Activated naive CD4-positive, alpha-beta T cell treated with anti-CD3 and anti-CD28 coated beads for 36 hours (primary cell): Measurements from ENCODE around the gene OSBPL6. TPM values are rescaled to one million over a fixed set of nuclear protein-coding genes. Genes with fewer than 3 reads are reported as not detected.

ENCODE experiments used
- CTCF ChIA-PET: fragments of 350-600 bp; sonication (Branson Sonifier 250); formaldehyde crosslinking; loops from one replicate; lab custom pipeline; 2021; ENCODE audit warnings: antibody characterized with exemption; lab: Charles Lee
- DNase-seq: peaks from one replicate; pipeline ENCODE4 v3.0.0-alpha.2; 2020
- H3K27ac Mint-ChIP-seq: one replicate; pipeline ENCODE4 v1.8.0; 2021; ENCODE audit warnings: mild to moderate bottlenecking, mixed read lengths
- H3K27me3 Mint-ChIP-seq: one replicate; pipeline ENCODE4 v1.8.0; 2021; ENCODE audit warnings: low read depth, mixed read lengths
- H3K36me3 Mint-ChIP-seq: one replicate; pipeline ENCODE4 v1.8.0; 2021; ENCODE audit warnings: low read depth, mixed read lengths
- H3K4me1 Mint-ChIP-seq: one replicate; pipeline ENCODE4 v1.8.0; 2021; ENCODE audit warnings: low read depth, mixed read lengths
- H3K4me3 Mint-ChIP-seq: one replicate; pipeline ENCODE4 v1.8.0; 2021; ENCODE audit warnings: mild to moderate bottlenecking, moderate library complexity, mixed read lengths
- H3K9me3 Mint-ChIP-seq: one replicate; pipeline ENCODE4 v1.8.0; 2021; ENCODE audit warnings: mixed read lengths
- intact Hi-C: fragments of 100-400 bp; cut with micrococcal nuclease; formaldehyde crosslinking; loops from one replicate; pipeline ENCODE4 v1.15.1; 2023
- total RNA-seq, 2 experiments: library from RNA; stranded (reverse); gene quantifications; one replicate each; pipeline ENCODE4 v1.2.3, GENCODE V29; 2021

The OSBPL6 gene
- total RNA-seq, 2 experiments from 2014 or later, result 1.9 to 2.3 TPM

DNA sequence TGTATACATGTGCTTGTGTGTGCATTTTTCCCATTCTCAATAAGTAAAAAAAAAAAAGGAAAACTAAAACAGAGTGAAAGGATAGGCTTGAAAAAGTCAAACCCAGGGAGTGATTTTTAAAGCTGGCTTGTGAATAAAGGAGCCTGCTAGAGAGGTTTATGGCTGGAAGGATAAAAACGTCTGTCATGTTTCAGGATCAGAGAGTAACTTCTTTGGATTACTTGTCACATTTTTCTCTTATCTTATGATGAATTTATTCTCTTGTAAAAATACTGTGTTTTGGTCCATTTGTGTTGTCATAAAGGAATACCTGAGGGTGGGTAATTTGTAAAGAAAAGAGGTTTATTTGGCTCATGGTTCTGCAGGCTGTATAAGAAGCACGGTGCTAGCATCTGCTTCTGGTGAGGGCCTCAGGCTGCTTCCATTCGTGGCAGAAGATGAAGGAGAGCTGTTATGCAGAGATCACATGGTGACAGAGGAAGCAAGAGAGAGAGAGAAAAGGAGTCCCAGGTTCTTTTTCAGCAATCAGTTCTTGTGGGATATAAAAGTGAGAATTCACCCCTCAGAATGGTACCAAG is 89.1 kb downstream of the OSBPL6 start:
- Mint-ChIP-seq H3K27me3 (peaks cover 15% of the 10 kb centered on the region), H3K4me1 (no peaks in the 10 kb centered on the region), H3K4me3 (no peak overlapping the region), H3K27ac (no peak overlapping the region), H3K9me3 (no peaks in the 10 kb centered on the region), H3K36me3 (no peaks in the 10 kb centered on the region)
- no peak for DNase-seq
- intact Hi-C loops, result loop anchor here (5.0 kb wide), 1 partner anchor 301 kb away; no protein-coding TSS in a partner anchor
- CTCF ChIA-PET, result no interaction called here

DNA sequence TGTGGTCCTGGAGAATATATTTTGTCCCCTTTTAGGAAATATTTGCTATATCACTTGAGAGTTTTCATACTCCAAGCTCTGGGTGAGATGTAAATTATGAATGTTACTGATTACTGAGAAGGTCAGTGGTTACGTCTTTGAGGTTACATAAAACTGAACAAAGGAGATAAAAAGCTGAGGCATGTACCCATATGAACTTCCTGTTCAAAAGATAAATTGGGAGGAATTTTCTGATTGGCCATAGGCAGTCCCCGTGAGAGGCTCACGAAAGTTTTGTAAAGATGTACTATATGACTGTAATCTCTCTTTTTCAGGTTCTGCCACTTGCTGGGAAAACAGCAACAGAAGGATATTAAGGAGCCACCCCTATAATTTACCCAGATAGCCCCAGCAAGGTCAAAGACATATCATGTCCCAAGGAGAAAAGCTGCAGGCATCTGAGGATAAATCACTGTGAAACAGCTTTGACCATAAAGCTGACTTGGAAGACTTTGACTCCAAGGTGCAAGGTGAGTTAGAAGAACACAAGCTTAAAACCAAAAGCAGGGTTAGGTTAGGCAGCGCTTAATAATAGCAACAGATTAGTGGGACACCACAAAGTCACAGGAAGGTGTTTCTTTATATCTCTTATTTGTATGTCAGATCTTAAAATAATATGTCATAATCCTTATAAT is 90.4 kb downstream of the OSBPL6 start:
- Mint-ChIP-seq H3K27ac (no peak overlapping the region), H3K27me3 (peaks cover 11% of the 10 kb centered on the region), H3K4me3 (no peak overlapping the region), H3K4me1 (no peaks in the 10 kb centered on the region), H3K36me3 (no peaks in the 10 kb centered on the region), H3K9me3 (no peaks in the 10 kb centered on the region)
- no peak for DNase-seq
- intact Hi-C loops, result loop anchor here (5.0 kb wide), 1 partner anchor 302 kb away; no protein-coding TSS in a partner anchor
- CTCF ChIA-PET, result interaction anchor here (0.7 to 1.4 kb wide), 3 partner anchors 11 to 307 kb away, joined by 3 to 5 read pairs (median 3); partner anchors contain the start of gene RBM45

DNA sequence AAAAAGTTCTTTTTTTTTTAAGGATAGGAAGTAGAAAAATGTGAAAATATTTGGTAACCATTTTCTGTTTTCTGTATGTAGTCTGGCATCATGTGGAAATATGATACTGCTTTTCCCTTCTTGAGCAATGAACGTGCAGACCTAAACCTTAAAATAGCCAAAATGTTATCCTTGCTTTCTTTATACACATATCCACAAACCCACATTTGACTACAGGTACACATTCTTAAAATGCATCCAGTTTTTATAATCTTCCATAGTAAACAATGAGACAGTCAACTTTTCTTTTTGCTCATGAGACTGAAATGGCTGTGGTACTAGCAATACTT is 90.9 kb downstream of the OSBPL6 start:
- intact Hi-C loops, result no loop called here
- Mint-ChIP-seq H3K4me1 (no peaks in the 10 kb centered on the region), H3K9me3 (no peaks in the 10 kb centered on the region), H3K36me3 (no peaks in the 10 kb centered on the region), H3K4me3 (no peak overlapping the region), H3K27ac (no peak overlapping the region), H3K27me3 (peaks cover 15% of the 10 kb centered on the region)
- CTCF ChIA-PET, result interaction anchor here (0.7 to 1.4 kb wide), 3 partner anchors 11 to 173 kb away, joined by 3 to 5 read pairs (median 3); partner anchors contain the start of gene RBM45
- no peak for DNase-seq

DNA sequence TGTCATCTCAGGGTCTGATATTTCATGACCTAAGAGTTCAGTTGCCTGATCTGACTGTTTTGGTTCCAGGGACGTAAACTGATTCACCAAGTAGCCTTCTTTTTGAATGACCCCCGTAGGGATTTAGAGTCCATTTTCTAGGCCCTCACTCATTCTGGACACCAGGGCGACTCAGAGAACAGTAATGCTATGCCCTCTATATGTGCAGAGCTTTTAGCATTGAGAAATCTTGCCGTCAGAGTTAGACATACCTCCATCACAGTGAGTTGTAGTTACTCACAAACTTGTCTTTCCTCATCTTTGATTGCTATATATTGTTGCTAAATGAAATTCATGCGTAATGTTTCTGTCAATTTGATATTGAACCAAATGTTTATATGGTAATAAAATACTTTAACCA is 92.3 kb downstream of the OSBPL6 start:
- no peak overlapping the region for H3K4me3 Mint-ChIP-seq
- DNase-seq, result no peak
- intact Hi-C loops, result no loop called here
- H3K4me1 Mint-ChIP-seq, result no peaks in the 10 kb centered on the region
- no peaks in the 10 kb centered on the region for H3K9me3 Mint-ChIP-seq
- H3K36me3 Mint-ChIP-seq, result no peaks in the 10 kb centered on the region
- peaks cover 18% of the 10 kb centered on the region for H3K27me3 Mint-ChIP-seq
- no peak overlapping the region for H3K27ac Mint-ChIP-seq
- CTCF ChIA-PET, result no interaction called here

DNA sequence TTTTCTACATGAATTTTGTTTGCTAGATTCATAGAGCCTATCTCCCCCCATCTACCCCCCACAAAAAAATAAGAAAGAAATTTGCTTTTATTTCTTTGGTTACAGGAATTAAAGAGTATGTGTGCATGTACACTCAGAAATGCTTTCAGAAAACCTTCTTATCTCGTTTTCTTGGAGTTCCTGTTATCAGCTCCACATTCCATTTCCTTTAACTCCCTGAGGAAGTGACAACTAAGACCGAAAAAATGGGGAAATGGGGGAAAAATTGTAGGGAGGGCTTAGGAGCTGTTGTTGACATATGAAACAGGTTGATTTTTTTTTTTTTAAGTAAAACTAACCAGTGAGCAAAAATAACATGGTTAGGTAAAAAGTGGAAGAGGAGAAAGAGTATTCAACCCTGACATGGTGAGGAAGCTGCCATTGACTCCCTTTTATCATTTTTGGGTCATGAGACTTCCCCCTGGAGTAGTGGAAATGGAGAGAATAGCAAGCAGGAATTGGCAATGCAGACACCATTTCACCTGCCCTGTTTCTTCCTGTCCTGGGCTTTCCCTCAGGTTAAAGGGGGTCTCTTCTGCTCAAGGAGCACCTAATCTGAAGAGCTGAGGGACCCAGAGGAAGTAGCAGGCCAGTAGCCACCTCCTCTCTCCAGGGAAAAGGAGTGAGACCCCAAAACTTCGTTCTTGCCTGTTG is 93.5 kb downstream of the OSBPL6 start:
- Mint-ChIP-seq H3K4me1 (no peaks in the 10 kb centered on the region), H3K4me3 (no peak overlapping the region), H3K9me3 (no peaks in the 10 kb centered on the region), H3K36me3 (no peaks in the 10 kb centered on the region), H3K27ac (no peak overlapping the region), H3K27me3 (peaks cover 21% of the 10 kb centered on the region)
- DNase-seq, result no peak
- CTCF ChIA-PET, result interaction anchor here (0.6 to 0.7 kb wide), 3 partner anchors 17 to 433 kb away, joined by 3 to 5 read pairs (median 4); no protein-coding TSS in a partner anchor
- intact Hi-C loops, result no loop called here

DNA sequence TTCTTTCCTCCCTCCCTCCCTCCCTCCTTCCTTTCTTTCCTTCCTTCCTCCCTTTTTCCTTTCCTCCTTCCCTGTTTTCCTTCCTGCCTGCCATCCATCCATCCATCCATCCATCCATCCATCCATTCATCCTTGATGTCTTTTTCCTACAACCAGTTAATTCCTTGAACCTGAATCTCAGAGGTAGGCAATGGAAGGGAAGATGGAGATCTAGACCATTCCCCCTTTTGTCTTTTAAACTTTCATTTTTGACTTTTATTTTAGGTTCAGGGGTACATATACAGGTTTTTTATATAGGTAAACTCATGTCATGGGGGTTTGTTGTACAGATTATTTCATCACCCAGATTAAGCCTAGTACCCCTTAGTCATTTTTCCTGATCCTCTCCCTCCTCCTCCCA is 97.4 kb downstream of the OSBPL6 start:
- H3K4me1 Mint-ChIP-seq, result no peaks in the 10 kb centered on the region
- no peak for DNase-seq
- H3K4me3 Mint-ChIP-seq, result no peak overlapping the region
- no peaks in the 10 kb centered on the region for H3K36me3 Mint-ChIP-seq
- peaks cover 21% of the 10 kb centered on the region for H3K27me3 Mint-ChIP-seq
- H3K9me3 Mint-ChIP-seq, result no peaks in the 10 kb centered on the region
- no peak overlapping the region for H3K27ac Mint-ChIP-seq
- intact Hi-C loops, result no loop called here
- CTCF ChIA-PET, result no interaction called here

DNA sequence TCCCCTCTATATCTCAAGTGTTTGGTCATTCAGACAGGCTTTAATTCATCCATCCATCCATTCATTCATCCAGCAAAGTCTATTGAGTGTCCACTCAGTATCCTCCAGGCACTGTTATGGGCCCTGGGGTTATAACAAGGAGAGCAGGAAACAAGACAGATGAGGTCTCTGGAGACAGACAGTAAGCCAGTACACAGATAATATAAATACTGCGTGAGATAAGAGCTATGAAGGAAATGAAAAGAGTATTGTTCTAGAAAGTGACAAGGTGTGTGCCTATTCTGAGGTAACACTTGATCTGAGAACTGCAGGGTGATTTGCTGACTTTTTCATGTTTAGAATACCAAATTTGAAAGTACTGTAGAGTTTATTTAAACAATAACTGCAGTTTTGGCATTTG is 98.3 kb downstream of the OSBPL6 start:
- no peaks in the 10 kb centered on the region for H3K4me1 Mint-ChIP-seq
- CTCF ChIA-PET, result no interaction called here
- no peak overlapping the region for H3K27ac Mint-ChIP-seq
- intact Hi-C loops, result no loop called here
- H3K27me3 Mint-ChIP-seq, result peaks cover 21% of the 10 kb centered on the region
- H3K4me3 Mint-ChIP-seq, result no peak overlapping the region
- H3K9me3 Mint-ChIP-seq, result no peaks in the 10 kb centered on the region
- H3K36me3 Mint-ChIP-seq, result no peaks in the 10 kb centered on the region
- DNase-seq, result no peak

DNA sequence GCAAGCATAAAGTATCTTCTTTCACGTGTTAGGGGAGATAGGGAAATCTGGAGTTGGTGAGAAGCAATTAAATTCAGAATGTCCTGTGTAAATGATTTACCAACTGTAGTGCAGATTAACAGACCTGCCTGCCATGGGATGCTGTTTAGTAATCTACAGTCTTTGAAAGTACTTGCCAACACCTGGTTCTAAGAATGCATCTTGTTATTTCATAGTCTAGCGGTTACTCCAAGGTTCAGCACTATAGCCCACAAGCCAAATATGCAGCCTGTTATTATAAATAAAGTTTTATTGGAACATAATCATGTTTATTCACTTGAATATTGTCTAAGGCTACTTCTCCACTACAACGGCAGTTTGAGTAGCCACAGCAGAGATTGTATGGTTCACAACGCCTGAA is 100.8 kb downstream of the OSBPL6 start:
- intact Hi-C loops, result no loop called here
- no peaks in the 10 kb centered on the region for H3K36me3 Mint-ChIP-seq
- no peaks in the 10 kb centered on the region for H3K9me3 Mint-ChIP-seq
- DNase-seq, result no peak
- H3K4me1 Mint-ChIP-seq, result no peaks in the 10 kb centered on the region
- CTCF ChIA-PET, result interaction anchor here (0.5 kb wide), 1 partner anchor 183 kb away, joined by 3 read pairs; no protein-coding TSS in a partner anchor
- no peak overlapping the region for H3K27ac Mint-ChIP-seq
- H3K27me3 Mint-ChIP-seq, result peaks cover 19% of the 10 kb centered on the region
- no peak overlapping the region for H3K4me3 Mint-ChIP-seq

DNA sequence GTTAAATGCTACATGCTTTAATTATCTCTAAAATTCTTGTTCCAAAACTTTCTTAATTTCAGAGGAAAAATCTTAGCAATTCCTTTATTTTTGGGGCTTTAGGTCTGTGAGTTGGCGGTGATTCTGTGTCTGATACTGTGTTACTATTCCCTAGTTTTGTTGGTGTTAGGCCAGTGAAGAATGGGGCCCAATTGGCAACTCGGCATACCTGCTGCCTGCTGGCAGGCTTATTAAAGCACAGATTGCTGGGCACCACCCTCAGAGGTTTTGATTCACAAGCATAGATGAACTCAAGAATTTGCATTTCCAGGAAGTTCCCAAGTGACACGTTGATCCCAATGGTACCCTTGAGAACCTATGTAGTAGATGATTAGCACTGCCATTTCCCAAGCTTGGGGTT is 101.6 kb downstream of the OSBPL6 start:
- Mint-ChIP-seq H3K27me3 (peaks cover 17% of the 10 kb centered on the region), H3K27ac (no peak overlapping the region), H3K4me1 (no peaks in the 10 kb centered on the region), H3K36me3 (no peaks in the 10 kb centered on the region), H3K4me3 (no peak overlapping the region), H3K9me3 (no peaks in the 10 kb centered on the region)
- no peak for DNase-seq
- CTCF ChIA-PET, result no interaction called here
- intact Hi-C loops, result no loop called here

DNA sequence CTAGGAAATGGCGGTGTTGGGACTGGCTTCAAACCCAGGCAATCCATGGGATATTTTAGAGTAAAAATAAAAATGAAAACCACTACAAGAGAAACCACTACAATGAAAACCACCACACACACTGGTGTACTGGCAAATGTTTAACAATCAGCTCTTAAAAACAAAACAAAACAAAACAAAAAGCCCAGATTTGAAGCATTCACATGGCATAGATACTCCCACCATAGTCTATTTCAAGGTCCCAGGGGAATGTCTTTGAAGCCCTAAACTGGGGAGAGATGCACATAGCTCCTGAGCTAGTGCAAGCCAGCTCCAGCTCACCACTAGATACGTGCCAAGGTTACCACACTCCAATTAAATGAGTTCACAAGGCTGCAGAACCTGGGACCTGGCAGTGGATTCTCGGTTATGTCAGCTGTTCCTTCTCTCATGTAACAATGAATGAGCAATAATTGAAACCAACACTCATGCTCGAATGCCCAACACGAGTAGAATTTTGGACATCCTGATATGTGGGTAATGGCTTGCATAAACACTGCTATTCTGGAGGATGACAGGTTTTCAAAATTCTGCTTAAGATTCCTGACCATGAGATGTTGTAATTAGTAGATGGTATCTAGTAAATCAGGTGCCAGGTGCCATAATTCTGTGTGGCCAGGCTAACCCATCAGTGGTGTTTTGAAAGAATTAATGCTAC is 102.2 kb downstream of the OSBPL6 start:
- no peak overlapping the region for H3K27ac Mint-ChIP-seq
- no peak overlapping the region for H3K4me3 Mint-ChIP-seq
- CTCF ChIA-PET, result no interaction called here
- no peaks in the 10 kb centered on the region for H3K9me3 Mint-ChIP-seq
- no peaks in the 10 kb centered on the region for H3K36me3 Mint-ChIP-seq
- DNase-seq, result no peak
- no peaks in the 10 kb centered on the region for H3K4me1 Mint-ChIP-seq
- intact Hi-C loops, result no loop called here
- peaks cover 12% of the 10 kb centered on the region for H3K27me3 Mint-ChIP-seq

DNA sequence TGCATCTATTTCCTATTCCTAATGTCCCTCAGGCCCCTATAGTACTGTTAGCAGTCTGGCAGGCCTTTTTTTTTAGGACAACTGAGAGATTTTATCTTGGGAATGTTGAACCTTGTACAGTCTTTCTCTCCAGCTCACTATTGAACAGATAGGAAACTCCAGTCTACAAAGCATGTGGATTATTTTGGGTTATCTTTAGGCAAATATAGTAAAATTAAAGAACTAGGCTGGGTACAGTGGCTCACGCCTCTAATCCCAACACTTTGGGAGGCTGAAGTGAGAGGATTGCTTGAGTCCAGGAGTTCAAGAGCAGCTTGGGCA is 102.7 kb downstream of the OSBPL6 start:
- CTCF ChIA-PET, result no interaction called here
- intact Hi-C loops, result no loop called here
- H3K36me3 Mint-ChIP-seq, result no peaks in the 10 kb centered on the region
- H3K27ac Mint-ChIP-seq, result no peak overlapping the region
- no peaks in the 10 kb centered on the region for H3K9me3 Mint-ChIP-seq
- no peak for DNase-seq
- no peak overlapping the region for H3K4me3 Mint-ChIP-seq
- no peaks in the 10 kb centered on the region for H3K4me1 Mint-ChIP-seq
- peaks cover 12% of the 10 kb centered on the region for H3K27me3 Mint-ChIP-seq

DNA sequence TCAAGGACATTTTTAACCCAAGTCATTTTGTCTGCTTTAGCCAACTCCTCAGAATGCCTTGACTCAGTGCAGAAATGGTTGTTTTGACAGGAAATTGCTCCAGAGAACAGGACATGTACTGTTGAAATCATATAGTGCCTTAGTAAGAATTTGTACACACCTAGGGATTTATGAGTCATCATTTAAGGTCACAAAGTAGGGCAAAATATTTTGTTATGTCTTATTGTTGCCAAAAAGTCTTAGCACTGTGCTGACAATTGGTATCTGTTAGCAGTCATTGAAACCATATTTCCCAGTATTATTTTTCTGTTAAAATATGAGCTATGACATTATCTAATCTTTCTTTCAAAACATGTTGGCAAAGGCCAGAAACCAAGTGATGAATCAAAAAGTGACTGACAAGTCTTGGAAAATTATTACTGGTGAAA is 104.5 kb downstream of the OSBPL6 start:
- no peaks in the 10 kb centered on the region for H3K9me3 Mint-ChIP-seq
- no peaks in the 10 kb centered on the region for H3K4me1 Mint-ChIP-seq
- peaks cover 12% of the 10 kb centered on the region for H3K27me3 Mint-ChIP-seq
- CTCF ChIA-PET, result no interaction called here
- no peaks in the 10 kb centered on the region for H3K36me3 Mint-ChIP-seq
- intact Hi-C loops, result no loop called here
- H3K4me3 Mint-ChIP-seq, result no peak overlapping the region
- DNase-seq, result no peak
- H3K27ac Mint-ChIP-seq, result no peak overlapping the region
